ES-I3 (cell line): ENCODE data around the gene TOR1AIP2.

Experiments
- H3K36me3 ChIP-seq: 2 replicates; pipeline ENCODE4 v1.6.1; 2013; ENCODE audit warnings: mild to moderate bottlenecking, low read length, control low read depth, moderate library complexity; ENCODE audit not compliant: insufficient read depth
- H3K4me1 ChIP-seq: 2 replicates; pipeline ENCODE4 v1.6.1; 2013; ENCODE audit warnings: mild to moderate bottlenecking, control low read depth, low read length; ENCODE audit not compliant: insufficient read depth
- H3K9ac ChIP-seq: 2 replicates; pipeline ENCODE4 v1.6.1; 2013; ENCODE audit warnings: low read depth, mild to moderate bottlenecking, low read length, moderate library complexity
- H3K9me3 ChIP-seq: 2 replicates; pipeline ENCODE4 v1.6.1; 2013; ENCODE audit warnings: mild to moderate bottlenecking, low read length, moderate library complexity; ENCODE audit not compliant: control insufficient read depth, insufficient read depth

Gene TOR1AIP2

GRCh38 chr1:179825206-179825605 lies 52.4 kb downstream of the TOR1AIP2 start:
- no peaks in the 10 kb centered on the region for H3K36me3 ChIP-seq
- H3K9me3 ChIP-seq = no peaks in the 10 kb centered on the region
- H3K9ac ChIP-seq = no peak overlapping the region
- H3K4me1 ChIP-seq = no peaks in the 10 kb centered on the region

- no peak overlapping the region for H3K9ac ChIP-seq
- H3K36me3 ChIP-seq = no peaks in the 10 kb centered on the region
- no peaks in the 10 kb centered on the region for H3K4me1 ChIP-seq
- no peaks in the 10 kb centered on the region for H3K9me3 ChIP-seq
Measured at GRCh38 chr1:179824265-179824664, 53.3 kb downstream of the TOR1AIP2 start.

GRCh38 chr1:179823693-179824092 lies 53.9 kb downstream of the TOR1AIP2 start:
- H3K36me3 ChIP-seq = no peaks in the 10 kb centered on the region
- no peaks in the 10 kb centered on the region for H3K9me3 ChIP-seq
- no peak overlapping the region for H3K9ac ChIP-seq
- H3K4me1 ChIP-seq = no peaks in the 10 kb centered on the region

- Histone ChIP-seq H3K9me3 (no peaks in the 10 kb centered on the region), H3K36me3 (no peaks in the 10 kb centered on the region), H3K4me1 (peaks cover 3% of the 10 kb centered on the region; the same call in 1 of the 2 replicates), H3K9ac (no peak overlapping the region)
Measured at GRCh38 chr1:179822065-179822464, 55.5 kb downstream of the TOR1AIP2 start.

- H3K9ac ChIP-seq = no peak overlapping the region
- H3K9me3 ChIP-seq = no peaks in the 10 kb centered on the region
- no peaks in the 10 kb centered on the region for H3K36me3 ChIP-seq
- H3K4me1 ChIP-seq = peaks cover 3% of the 10 kb centered on the region; the same call in 1 of the 2 replicates
Measured at GRCh38 chr1:179821524-179821923, 56.1 kb downstream of the TOR1AIP2 start.

GRCh38 chr1:179820226-179820970 lies 57.2 kb downstream of the TOR1AIP2 start:
- peaks cover 3% of the 10 kb centered on the region; the same call in 1 of the 2 replicates for H3K4me1 ChIP-seq
- H3K36me3 ChIP-seq = no peaks in the 10 kb centered on the region
- no peaks in the 10 kb centered on the region for H3K9me3 ChIP-seq
- no peak overlapping the region for H3K9ac ChIP-seq

- H3K9ac ChIP-seq = no peak overlapping the region
- no peaks in the 10 kb centered on the region for H3K9me3 ChIP-seq
- H3K4me1 ChIP-seq = peaks cover 3% of the 10 kb centered on the region; the same call in 1 of the 2 replicates
- H3K36me3 ChIP-seq = no peaks in the 10 kb centered on the region
Measured at GRCh38 chr1:179818743-179819173, 58.8 kb downstream of the TOR1AIP2 start.

- no peaks in the 10 kb centered on the region for H3K36me3 ChIP-seq
- no peaks in the 10 kb centered on the region for H3K9me3 ChIP-seq
- peaks cover 3% of the 10 kb centered on the region; the same call in 1 of the 2 replicates for H3K4me1 ChIP-seq
- H3K9ac ChIP-seq = no peak overlapping the region
Measured at GRCh38 chr1:179818260-179818659, 59.3 kb downstream of the TOR1AIP2 start.

- H3K36me3 ChIP-seq = no peaks in the 10 kb centered on the region
Measured at GRCh38 chr1:179817789-179818188, 59.8 kb downstream of the TOR1AIP2 start.

GRCh38 chr1:179817056-179817455 lies 60.5 kb downstream of the TOR1AIP2 start:
- no peaks in the 10 kb centered on the region for H3K9me3 ChIP-seq
- H3K9ac ChIP-seq = no peak overlapping the region
- peaks cover 3% of the 10 kb centered on the region; the same call in 1 of the 2 replicates for H3K4me1 ChIP-seq
- H3K36me3 ChIP-seq = no peaks in the 10 kb centered on the region

More at GRCh38 chr1:179817789-179818188, 59.8 kb downstream of the TOR1AIP2 start:
- Histone ChIP-seq H3K9ac (no peak overlapping the region), H3K4me1 (peaks cover 3% of the 10 kb centered on the region; the same call in 1 of the 2 replicates), H3K9me3 (no peaks in the 10 kb centered on the region)

GRCh38 chr1:179816196-179816960 lies 61.2 kb downstream of the TOR1AIP2 start:
- no peaks in the 10 kb centered on the region for H3K36me3 ChIP-seq
- no peaks in the 10 kb centered on the region for H3K9me3 ChIP-seq
- no peak overlapping the region for H3K9ac ChIP-seq
- H3K4me1 ChIP-seq = peaks cover 3% of the 10 kb centered on the region; the same call in 1 of the 2 replicates

- Histone ChIP-seq H3K36me3 (no peaks in the 10 kb centered on the region), H3K9ac (peak overlapping the region; percentile 67; the same call in 1 of the 2 replicates)
Measured at GRCh38 chr1:179815641-179816040, 62.0 kb downstream of the TOR1AIP2 start.

GRCh38 chr1:179814546-179814838 lies 63.1 kb downstream of the TOR1AIP2 start:
- peak overlapping the region; percentile 67; the same call in 1 of the 2 replicates for H3K9ac ChIP-seq
- no peaks in the 10 kb centered on the region for H3K36me3 ChIP-seq
- peaks cover 3% of the 10 kb centered on the region; the same call in 1 of the 2 replicates for H3K4me1 ChIP-seq
- no peaks in the 10 kb centered on the region for H3K9me3 ChIP-seq

More at GRCh38 chr1:179815641-179816040, 62.0 kb downstream of the TOR1AIP2 start:
- no peaks in the 10 kb centered on the region for H3K9me3 ChIP-seq
- H3K4me1 ChIP-seq = peaks cover 3% of the 10 kb centered on the region; the same call in 1 of the 2 replicates

- H3K9me3 ChIP-seq = no peaks in the 10 kb centered on the region
- H3K36me3 ChIP-seq = no peaks in the 10 kb centered on the region
- H3K9ac ChIP-seq = peak overlapping the region; percentile 67; the same call in 1 of the 2 replicates
- H3K4me1 ChIP-seq = peaks cover 3% of the 10 kb centered on the region; the same call in 1 of the 2 replicates
Measured at GRCh38 chr1:179813626-179814545, 63.7 kb downstream of the TOR1AIP2 start.
